HG03196 (cell line): Measurements from ENCODE around the gene KCNQ1.

Experiments
- ATAC-seq: cut with Tn5 transposase; IDR thresholded peaks from one replicate; pipeline ENCODE4 v1.9.1; 2021; ENCODE audit not compliant: unreplicated experiment

KCNQ1 gene

DNA sequence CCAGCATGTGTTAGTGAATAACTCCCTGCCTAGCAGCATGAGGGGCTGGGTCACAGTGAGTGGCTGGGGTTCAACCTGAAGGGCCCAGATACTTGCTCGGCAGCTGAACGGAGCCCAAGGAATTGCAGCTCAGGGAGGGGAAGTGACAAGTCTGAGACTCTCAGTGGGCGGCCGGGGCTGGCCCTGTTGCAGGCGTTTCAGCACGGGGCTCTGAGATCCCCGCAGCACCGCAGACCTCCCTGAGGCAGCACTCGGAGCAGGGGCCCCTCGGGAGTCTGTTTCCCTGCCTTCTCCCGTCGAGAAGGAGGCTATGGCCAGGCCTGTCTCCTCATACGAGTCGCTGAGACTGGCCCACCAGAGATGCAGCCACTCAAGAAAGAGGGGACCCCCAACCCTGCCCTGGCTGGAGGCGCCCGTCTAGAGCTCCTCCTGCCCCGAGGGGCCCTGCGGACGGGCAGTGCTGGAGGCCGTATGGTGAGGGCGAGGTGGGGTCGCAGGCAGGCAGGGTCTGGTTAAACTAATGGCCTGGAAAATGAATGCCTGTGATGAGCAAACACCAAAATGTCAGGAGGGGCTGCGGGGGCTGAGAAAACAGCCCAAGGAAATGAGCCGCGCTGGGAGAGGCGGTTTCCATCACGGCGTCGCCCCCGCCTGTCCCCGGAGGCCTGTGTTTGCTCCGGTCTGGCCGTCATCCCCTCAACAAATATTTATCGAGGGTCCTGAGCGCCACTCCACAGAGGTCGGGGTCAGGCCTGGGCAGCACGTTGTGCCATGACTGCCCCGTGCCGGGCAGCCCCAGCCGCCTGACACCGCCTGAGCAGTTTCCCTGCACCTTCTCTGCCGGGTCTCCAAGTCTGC is 35.0 kb upstream of the KCNQ1 start:
- no peak for ATAC-seq

GRCh38 chr11:2410616-2411015 is 34.2 kb upstream of the KCNQ1 start:
- ATAC-seq = no peak

DNA sequence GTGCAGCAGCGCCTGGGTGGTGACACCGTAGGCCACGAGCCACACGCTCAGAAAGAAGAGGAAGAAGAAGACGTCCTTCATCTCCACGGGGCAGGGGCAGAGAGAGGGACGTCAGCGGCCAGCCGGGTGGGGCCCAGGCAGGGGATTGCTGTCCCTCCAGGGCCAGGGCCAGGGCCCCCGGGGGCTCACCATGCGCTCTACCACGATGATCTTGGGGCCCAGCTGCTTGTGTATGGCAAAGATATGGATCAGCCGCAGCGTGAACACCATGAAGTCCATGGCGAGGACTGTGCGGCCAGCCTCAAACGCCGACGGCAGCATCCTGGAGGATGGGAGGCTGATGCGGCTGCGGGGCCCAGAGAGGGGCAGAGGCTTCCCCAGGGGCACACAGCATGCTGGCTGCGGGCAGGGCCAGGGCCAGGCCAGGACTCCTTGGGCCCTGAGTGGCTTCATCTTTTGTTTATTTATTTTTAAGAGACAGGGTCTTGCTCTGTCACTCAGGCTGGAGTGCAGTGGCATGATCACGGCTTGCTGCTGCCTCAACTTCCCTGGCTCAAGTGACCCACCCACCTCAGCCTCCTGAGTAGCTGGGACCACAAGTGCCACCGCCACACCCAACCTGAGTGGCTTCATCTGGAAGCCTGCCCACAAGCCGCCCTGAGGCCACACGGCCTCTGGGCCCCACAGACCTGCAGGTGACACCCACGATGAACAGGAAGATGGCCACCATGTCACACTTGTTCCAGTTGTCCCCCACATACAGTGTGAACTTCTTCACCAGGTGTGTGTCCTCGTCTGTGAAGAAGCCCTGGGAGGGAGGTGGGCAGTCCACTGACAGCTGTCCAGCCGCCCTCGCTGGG is 33.1 kb upstream of the KCNQ1 start:
- ATAC-seq = no peak

GRCh38 chr11:2412323-2412722 is 32.5 kb upstream of the KCNQ1 start:
- no peak for ATAC-seq

- no peak for ATAC-seq
Measured at GRCh38 chr11:2413742-2414579, 30.8 kb upstream of the KCNQ1 start.

DNA sequence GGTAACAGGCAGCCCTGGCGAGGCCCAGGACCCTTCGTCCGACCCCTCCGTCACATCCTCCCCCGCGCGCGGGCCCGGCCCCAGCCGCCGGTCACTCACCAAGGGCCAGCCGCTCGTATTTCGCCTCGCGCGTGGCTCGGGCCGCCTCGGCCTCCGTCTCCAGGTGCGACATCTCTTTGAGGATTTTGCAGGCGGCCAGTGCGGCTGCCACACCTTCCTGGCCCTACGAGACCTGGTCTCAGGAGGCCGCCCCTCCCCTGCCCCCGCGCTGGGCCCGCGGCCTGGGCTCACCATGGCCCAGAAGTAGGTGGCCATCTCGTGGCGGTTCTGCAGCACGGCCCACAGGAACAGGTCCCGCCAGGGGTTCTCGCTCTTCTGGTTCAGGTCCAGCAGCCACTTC is 30.2 kb upstream of the KCNQ1 start:
- no peak for ATAC-seq

DNA sequence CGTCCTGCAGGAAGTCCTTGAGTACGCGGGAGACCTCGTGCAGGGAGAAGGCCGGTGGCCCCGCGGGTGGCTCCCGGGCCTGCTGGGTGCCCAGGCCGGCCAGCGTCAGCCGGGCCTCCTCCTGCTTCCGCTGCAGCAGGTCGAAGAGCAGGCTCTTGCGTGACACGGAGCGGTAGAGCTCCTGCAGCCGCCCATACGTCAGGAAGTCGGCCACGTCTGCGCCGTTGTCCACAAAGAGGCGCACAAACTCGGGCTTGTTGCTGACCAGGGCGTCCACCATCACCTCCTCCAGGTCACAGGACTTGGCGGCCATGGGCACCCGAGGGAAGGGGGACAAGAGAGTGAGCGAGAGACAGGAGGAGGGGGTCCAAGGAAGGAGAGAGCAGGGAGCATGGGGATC is 29.6 kb upstream of the KCNQ1 start:
- no peak for ATAC-seq

DNA sequence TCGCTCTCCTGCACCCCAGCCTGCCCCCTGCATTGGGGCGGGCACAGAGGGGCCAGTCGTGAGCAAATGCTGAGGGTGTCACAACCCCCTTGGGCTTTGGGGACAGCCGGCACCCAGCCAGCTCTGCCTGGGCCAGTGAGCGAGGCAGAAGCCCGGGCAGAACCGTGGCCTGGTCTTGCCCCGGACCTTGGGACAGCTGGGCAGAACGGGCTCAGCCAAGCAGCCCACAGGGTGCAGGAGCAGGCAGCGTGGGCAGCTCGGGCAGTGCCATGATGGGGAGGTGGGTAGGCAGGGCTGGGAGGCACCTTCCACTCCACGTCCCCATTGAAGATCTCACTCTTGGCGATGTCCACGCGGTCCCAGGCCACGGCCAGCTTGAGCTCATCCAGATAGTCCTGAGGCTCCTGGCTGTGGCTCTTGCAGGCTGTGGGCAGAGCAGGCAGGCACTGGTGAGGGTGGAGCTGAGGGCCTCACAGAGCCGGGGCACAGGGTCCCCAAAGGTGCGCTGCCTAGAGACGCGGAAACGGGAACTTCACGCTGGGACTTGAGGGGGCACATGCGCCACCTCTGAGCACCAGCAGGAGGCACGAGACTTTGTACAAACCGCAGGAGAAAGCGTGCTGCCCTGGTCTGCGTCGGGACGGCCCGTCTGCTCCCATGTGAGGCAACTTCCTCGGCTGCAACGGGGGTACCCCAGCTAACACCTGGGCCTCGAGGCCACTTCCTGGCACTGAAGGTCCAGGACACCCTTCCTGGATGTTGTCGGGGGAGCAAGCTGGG is 29.0 kb upstream of the KCNQ1 start:
- ATAC-seq = no peak

DNA sequence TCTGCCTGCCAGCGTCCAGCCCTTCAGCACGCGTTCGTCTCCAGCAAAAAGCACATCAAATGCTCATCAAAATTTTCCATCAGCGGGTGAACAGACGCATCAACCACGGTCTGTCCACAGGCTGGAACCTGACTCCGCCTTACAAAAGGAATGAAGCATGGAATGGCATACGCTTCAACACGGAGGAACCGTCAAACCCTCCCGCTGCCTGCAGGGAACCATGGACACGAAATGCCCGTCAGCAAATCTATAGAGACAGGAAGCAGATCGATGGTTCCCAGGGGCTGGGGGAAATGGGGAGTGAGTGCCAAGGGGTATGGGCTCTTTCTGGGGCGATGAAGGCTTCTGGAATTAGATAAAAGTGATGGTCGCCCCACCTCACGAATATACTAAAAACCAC is 28.0 kb upstream of the KCNQ1 start:
- no peak for ATAC-seq

DNA sequence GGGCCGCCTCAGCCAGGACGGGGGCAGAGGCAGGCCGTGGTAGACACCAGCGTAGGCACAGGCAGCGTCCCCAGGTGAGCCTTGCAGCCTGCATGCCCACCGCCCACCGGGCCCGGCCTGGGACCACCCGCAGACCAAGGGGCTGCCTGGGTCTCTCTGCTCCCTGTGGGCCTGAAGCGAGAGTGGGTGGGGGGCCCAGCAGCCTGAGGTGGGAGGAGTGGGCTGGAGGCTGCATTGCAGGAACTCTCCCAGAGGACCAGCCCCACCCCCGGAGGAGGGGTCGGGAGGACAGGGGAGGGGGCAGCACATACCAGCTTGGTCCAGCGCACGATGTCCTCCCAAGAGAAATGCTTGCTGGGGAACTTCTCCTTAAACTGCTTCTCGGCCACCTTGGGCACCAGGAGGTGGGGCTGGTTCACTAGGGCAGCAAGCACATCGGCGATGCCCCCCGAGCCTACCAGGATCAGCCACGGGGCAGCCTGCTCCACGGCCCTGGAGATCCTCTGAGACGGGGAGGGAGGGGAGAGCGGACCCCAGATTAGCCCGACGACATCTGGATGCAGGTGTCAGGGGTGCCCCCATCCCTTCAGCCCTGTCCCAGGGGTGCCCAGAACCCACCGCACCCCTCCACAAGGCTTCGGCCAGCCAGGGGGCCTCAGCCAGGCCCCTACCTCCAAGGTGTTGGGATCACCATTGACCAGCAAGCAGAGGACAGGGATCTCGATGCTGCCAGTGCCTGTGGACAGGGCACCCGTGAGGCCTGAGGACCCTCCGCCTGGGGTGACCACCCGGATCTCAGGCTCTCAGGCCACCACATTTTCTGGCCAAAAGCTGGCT is 26.7 kb upstream of the KCNQ1 start:
- ATAC-seq = no peak

- ATAC-seq = no peak
Measured at GRCh38 chr11:2418693-2419360, 26.0 kb upstream of the KCNQ1 start.

GRCh38 chr11:2419638-2420501 is 24.9 kb upstream of the KCNQ1 start:
- no peak for ATAC-seq

GRCh38 chr11:2420502-2421225 is 24.1 kb upstream of the KCNQ1 start:
- no peak for ATAC-seq

GRCh38 chr11:2421226-2421994 is 23.4 kb upstream of the KCNQ1 start:
- no peak for ATAC-seq

- no peak for ATAC-seq
Measured at GRCh38 chr11:2421996-2422395, 22.8 kb upstream of the KCNQ1 start.

DNA sequence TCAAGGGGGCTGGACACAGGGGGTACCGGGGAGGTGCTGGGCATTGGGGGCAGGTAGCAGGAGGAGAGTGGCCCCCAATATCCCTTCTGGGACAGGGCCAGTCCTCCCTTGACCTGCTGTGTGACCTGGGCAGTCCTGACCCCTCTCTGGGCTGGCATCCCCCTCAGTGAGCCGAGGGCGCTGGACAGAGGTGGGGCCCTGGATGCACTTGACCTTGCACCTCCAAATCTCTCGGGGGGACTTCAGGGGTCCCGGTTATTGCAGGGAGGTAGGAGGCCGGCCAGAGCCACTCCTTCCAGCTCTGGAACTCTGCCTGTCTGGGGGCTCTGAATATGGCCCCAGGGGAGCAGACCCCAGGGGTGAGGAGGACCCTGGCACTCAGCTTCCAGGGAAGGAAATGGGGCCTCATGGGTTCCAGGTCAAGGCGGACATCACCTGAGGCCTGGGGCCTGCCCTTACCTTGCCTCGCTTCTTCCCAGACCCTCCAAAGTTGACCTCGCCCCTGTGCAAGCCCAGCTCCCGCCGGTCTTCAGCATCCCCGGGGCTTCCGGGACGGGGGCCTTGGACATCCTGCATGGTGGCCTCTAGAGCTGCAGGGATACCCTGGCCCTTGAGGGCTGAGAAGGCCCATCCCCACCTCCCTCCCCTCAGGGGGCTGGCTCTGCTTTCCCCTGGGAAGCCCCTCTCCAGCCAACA is 22.2 kb upstream of the KCNQ1 start:
- no peak for ATAC-seq
